K562 (cell line): Measurements from ENCODE around the gene RORC. TPM values are rescaled to one million over a fixed set of nuclear protein-coding genes. Genes with fewer than 3 reads are reported as not detected.

Source experiments
- ATF3 ChIP-seq, 2 experiments: fragments of 450-650 bp in 1 of 2; sonication (generic) in 1 of 2; formaldehyde crosslinking in 1 of 2; IDR thresholded peaks in 1 of 2; conservative IDR thresholded peaks in 1 of 2; 2 replicates each; pipeline versions ENCODE4 v1.6.1 to v1.8.1; 2016 to 2023; ENCODE audit warnings: mild to moderate bottlenecking in 2 of 2, moderate library complexity in 2 of 2, inconsistent platforms in 1 of 2, missing genetic modification reagents in 1 of 2
- E2F3 ChIP-seq: fragments of 250-450 bp; sonication (Bioruptor Pico); IDR thresholded peaks from 2 replicates; pipeline ENCODE4 v1.4.0; 2020; ENCODE audit warnings: mild to moderate bottlenecking
- HNRNPLL ChIP-seq: fragments of 200-400 bp; formaldehyde crosslinking; IDR thresholded peaks from 2 replicates; pipeline ENCODE4 v1.6.1; 2017; ENCODE audit warnings: low read length, low read depth, mild to moderate bottlenecking; ENCODE audit not compliant: poor library complexity, severe bottlenecking
- NCOR1 ChIP-seq: fragments of 450-650 bp; IDR thresholded peaks from 2 replicates; pipeline ENCODE4 v1.6.1; 2016; ENCODE audit warnings: mild to moderate bottlenecking, moderate library complexity
- NUFIP1 ChIP-seq: fragments of 450-650 bp; IDR thresholded peaks from 2 replicates; pipeline ENCODE4 v1.6.1; 2018; ENCODE audit not compliant: partially characterized antibody
- RBM17 ChIP-seq: fragments of 200-400 bp; formaldehyde crosslinking; IDR thresholded peaks from 2 replicates; pipeline ENCODE4 v1.6.1; 2017; ENCODE audit warnings: low read depth, mild to moderate bottlenecking, low read length, borderline replicate concordance
- ZNF609 ChIP-seq: sonication (generic); formaldehyde crosslinking; IDR thresholded peaks from 2 replicates; pipeline ENCODE4 v1.8.1; 2023; ENCODE audit warnings: missing genetic modification reagents, mild to moderate bottlenecking, borderline replicate concordance
- polyA plus RNA-seq, 8 experiments: library from polyadenylated mRNA; depleted of rRNA in 4 of 8; stranded (reverse) in 5 of 8; unstranded in 3 of 8; fragments of >200 nt; fragmentation: Nextera tagmentation in 2 of 8; fragmentation: Illumina TruSeq in 1 of 8; extraction: Ambion mirVana in 2 of 8; extraction: Trizol in 1 of 8; gene quantifications; 2 replicates each; pipeline versions ENCODE4 v1.2.1 to v1.2.3, GENCODE V29; 2011 to 2014; ENCODE audit warnings: inconsistent platforms in 1 of 8, missing spikeins in 1 of 8
- total RNA-seq, 7 experiments: library from RNA; depleted of rRNA in 6 of 7; stranded (reverse); fragments of >200 nt in 6 of 7; fragmentation: Illumina TruSeq in 2 of 7; extraction: Trizol in 2 of 7; gene quantifications; 2 replicates each; pipeline versions ENCODE4 v1.2.1 to v1.2.3, GENCODE V29; 2011 to 2021; ENCODE audit warnings: low replicate concordance in 1 of 7
- TF ChIP-seq, protein P1 (sequence below): sonication (generic); formaldehyde crosslinking; IDR thresholded peaks from 2 replicates; pipeline ENCODE4 v1.8.1; 2022; ENCODE audit warnings: missing genetic modification reagents
- TF ChIP-seq, protein P2 (sequence below): fragments of 250-450 bp; sonication (Bioruptor Pico); IDR thresholded peaks from 2 replicates; pipeline ENCODE4 v1.8.0; 2022; ENCODE audit warnings: inconsistent platforms
- TF ChIP-seq, protein P3 (sequence below): sonication (generic); formaldehyde crosslinking; IDR thresholded peaks from 2 replicates; pipeline ENCODE4 v1.8.0; 2023; ENCODE audit warnings: missing genetic modification reagents, mild to moderate bottlenecking, borderline replicate concordance

The RORC gene
- total and polyA plus RNA-seq, 9 of the 15 experiments (the other 6 are each of a cell fraction or from before 2014, with no cell fraction given): not detected

- TF ChIP-seq HNRNPLL (peak; percentile 80), E2F3 (CRISPR knock-in tag) (0 out of 2 replicates have a peak, but pooled peaks have one; percentile 63), ATF3 (IDR thresholded peaks at IDR 0.05) (no peak), ATF3 (CRISPR knock-in tag; conservative IDR thresholded peaks at IDR 0.05) (no peak; the same call in 1 of the 2 replicates), NCOR1 (no peak), ZNF609 (CRISPR knock-in tag) (peak; percentile 87; the same call in 1 of the 2 replicates), NUFIP1 (no peak), RBM17 (no peak)
- TF ChIP-seq, protein P1, sequence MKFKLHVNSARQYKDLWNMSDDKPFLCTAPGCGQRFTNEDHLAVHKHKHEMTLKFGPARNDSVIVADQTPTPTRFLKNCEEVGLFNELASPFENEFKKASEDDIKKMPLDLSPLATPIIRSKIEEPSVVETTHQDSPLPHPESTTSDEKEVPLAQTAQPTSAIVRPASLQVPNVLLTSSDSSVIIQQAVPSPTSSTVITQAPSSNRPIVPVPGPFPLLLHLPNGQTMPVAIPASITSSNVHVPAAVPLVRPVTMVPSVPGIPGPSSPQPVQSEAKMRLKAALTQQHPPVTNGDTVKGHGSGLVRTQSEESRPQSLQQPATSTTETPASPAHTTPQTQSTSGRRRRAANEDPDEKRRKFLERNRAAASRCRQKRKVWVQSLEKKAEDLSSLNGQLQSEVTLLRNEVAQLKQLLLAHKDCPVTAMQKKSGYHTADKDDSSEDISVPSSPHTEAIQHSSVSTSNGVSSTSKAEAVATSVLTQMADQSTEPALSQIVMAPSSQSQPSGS: no peak
- TF ChIP-seq, protein P2, sequence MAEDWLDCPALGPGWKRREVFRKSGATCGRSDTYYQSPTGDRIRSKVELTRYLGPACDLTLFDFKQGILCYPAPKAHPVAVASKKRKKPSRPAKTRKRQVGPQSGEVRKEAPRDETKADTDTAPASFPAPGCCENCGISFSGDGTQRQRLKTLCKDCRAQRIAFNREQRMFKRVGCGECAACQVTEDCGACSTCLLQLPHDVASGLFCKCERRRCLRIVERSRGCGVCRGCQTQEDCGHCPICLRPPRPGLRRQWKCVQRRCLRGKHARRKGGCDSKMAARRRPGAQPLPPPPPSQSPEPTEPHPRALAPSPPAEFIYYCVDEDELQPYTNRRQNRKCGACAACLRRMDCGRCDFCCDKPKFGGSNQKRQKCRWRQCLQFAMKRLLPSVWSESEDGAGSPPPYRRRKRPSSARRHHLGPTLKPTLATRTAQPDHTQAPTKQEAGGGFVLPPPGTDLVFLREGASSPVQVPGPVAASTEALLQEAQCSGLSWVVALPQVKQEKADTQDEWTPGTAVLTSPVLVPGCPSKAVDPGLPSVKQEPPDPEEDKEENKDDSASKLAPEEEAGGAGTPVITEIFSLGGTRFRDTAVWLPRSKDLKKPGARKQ (CRISPR knock-in tag): no peak
- TF ChIP-seq, protein P3, sequence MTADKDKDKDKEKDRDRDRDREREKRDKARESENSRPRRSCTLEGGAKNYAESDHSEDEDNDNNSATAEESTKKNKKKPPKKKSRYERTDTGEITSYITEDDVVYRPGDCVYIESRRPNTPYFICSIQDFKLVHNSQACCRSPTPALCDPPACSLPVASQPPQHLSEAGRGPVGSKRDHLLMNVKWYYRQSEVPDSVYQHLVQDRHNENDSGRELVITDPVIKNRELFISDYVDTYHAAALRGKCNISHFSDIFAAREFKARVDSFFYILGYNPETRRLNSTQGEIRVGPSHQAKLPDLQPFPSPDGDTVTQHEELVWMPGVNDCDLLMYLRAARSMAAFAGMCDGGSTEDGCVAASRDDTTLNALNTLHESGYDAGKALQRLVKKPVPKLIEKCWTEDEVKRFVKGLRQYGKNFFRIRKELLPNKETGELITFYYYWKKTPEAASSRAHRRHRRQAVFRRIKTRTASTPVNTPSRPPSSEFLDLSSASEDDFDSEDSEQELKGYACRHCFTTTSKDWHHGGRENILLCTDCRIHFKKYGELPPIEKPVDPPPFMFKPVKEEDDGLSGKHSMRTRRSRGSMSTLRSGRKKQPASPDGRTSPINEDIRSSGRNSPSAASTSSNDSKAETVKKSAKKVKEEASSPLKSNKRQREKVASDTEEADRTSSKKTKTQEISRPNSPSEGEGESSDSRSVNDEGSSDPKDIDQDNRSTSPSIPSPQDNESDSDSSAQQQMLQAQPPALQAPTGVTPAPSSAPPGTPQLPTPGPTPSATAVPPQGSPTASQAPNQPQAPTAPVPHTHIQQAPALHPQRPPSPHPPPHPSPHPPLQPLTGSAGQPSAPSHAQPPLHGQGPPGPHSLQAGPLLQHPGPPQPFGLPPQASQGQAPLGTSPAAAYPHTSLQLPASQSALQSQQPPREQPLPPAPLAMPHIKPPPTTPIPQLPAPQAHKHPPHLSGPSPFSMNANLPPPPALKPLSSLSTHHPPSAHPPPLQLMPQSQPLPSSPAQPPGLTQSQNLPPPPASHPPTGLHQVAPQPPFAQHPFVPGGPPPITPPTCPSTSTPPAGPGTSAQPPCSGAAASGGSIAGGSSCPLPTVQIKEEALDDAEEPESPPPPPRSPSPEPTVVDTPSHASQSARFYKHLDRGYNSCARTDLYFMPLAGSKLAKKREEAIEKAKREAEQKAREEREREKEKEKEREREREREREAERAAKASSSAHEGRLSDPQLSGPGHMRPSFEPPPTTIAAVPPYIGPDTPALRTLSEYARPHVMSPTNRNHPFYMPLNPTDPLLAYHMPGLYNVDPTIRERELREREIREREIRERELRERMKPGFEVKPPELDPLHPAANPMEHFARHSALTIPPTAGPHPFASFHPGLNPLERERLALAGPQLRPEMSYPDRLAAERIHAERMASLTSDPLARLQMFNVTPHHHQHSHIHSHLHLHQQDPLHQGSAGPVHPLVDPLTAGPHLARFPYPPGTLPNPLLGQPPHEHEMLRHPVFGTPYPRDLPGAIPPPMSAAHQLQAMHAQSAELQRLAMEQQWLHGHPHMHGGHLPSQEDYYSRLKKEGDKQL (CRISPR knock-in tag): no peak
Measured at GRCh38 chr1:151790071-151790939, 41.3 kb downstream of the RORC start, which contains the start of gene TDRKH (continued).
